Transverse colon (tissue), 4 donors: Measurements from ENCODE around the gene NRF1. TPM values are rescaled to one million over a fixed set of nuclear protein-coding genes. Genes with fewer than 3 reads are reported as not detected.

Source experiments
- DNase-seq: peaks from one replicate; pipeline ENCODE4 v3.0.0-alpha.2; 2019
- H3K27ac ChIP-seq, 4 donors: fragments of 200-600 bp; sonication (generic); 2 replicates each; pipeline ENCODE4 v1.5.1; 2016 to 2018; ENCODE audit warnings: inconsistent platforms in 4 of 4
- H3K27me3 ChIP-seq: fragments of 200-600 bp; sonication (generic); 2 replicates; pipeline ENCODE4 v1.5.1; 2017; ENCODE audit warnings: inconsistent platforms
- H3K36me3 ChIP-seq, 4 donors: fragments of 200-600 bp; sonication (generic); 2 replicates each; pipeline ENCODE4 v1.5.1; 2017 to 2019; ENCODE audit warnings: inconsistent platforms in 4 of 4
- H3K4me1 ChIP-seq, 4 donors: fragments of 200-600 bp; sonication (generic); 2 replicates each; pipeline ENCODE4 v1.5.1; 2017 to 2020; ENCODE audit warnings: inconsistent platforms in 4 of 4
- H3K4me3 ChIP-seq, 4 donors: fragments of 200-600 bp; sonication (generic); 1 replicate in 1 of 4; 2 replicates in 3 of 4; pipeline versions ENCODE4 v1.5.1 to v1.6.1; 2017 to 2019; ENCODE audit warnings: inconsistent platforms in 4 of 4
- H3K9me3 ChIP-seq, 2 donors: fragments of 200-600 bp; sonication (generic); 2 replicates each; pipeline ENCODE4 v1.5.1; 2017 to 2019; ENCODE audit warnings: inconsistent platforms in 2 of 2
- EP300 ChIP-seq: sonication (generic); formaldehyde crosslinking; IDR thresholded peaks from one replicate; pipeline ENCODE4 v1.6.1; 2017; ENCODE audit warnings: antibody characterized with exemption, low read depth
- POLR2A ChIP-seq: fragments of 450-650 bp; IDR thresholded peaks from one replicate; pipeline ENCODE4 v1.6.1; 2016; ENCODE audit warnings: antibody characterized with exemption, mild to moderate bottlenecking, moderate library complexity
- POLR2AphosphoS5 ChIP-seq, 3 donors: sonication (generic); formaldehyde crosslinking; IDR thresholded peaks; one replicate each; pipeline ENCODE4 v1.6.1; 2016; ENCODE audit warnings: antibody characterized with exemption in 3 of 3
- WGBS, 2 donors: methylation state at CpG; one replicate each; pipeline ENCODE4 v1.1.5; 2018; ENCODE audit warnings: low coverage in 1 of 2; 5-methylcytosine and 5-hydroxymethylcytosine counted together
- in situ Hi-C, 4 donors: fragments of 200-750 bp; cut with MboI; loops; one replicate each; pipeline versions ENCODE4 v1.15.0 to v1.15.1; 2017; ENCODE audit warnings: low sequenced_read_pairs in 3 of 4, low pct_ligation_motif_present in 1 of 4, low pct_unique_long_range_greater_than_20kb in 1 of 4
- intact Hi-C: fragments of 100-400 bp; cut with DNase I; formaldehyde crosslinking; loops from one replicate; pipeline ENCODE4 v1.15.1; 2023; ENCODE audit warnings: low total_unique reads
- total RNA-seq, 4 donors: library from RNA; depleted of rRNA; stranded (reverse); fragments of >200 nt; gene quantifications; one replicate each; pipeline ENCODE4 v1.1.0, GENCODE V29; 2016
- TF ChIP-seq, protein P1 (sequence below), 5 experiments: fragments of 200-600 bp in 3 of 5; fragments of 450-650 bp in 2 of 5; sonication (generic) in 3 of 5; IDR thresholded peaks; 1 replicate in 2 of 5; 2 replicates in 3 of 5; pipeline ENCODE4 v1.5.1; 2016 to 2017; ENCODE audit warnings: antibody characterized with exemption in 5 of 5, inconsistent platforms in 3 of 5, mild to moderate bottlenecking in 2 of 5, moderate library complexity in 1 of 5

The NRF1 gene
- total RNA-seq, 4 donors from 2014 or later = 11.6 to 21.5 (median 15.3) TPM

DNA sequence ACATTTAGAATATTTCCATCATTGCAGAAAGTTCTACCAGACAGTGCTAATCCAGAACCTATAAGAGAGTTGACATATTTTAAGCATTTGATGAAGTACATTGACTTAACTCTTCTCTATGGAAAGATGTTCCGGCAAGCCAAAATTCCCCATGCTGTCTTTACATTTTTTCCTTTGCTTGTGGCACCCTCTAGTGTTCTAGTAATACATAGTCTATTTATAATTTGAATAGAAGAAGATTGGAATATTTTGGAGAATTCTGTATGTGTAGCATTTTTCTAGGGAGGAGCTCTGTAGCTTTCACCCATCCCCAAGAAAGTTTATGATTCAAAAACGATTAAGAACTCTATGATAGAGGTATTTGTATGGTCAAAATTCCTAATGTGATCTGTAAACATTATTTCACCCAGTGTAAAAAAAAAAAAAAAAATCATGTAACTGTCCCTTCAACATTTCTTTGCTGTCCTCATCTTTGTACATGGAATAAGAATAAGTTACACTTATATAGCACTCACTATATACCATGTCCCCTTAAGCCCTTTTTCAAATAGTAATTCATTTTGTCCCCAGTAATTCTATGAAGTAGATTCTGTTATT is 33.2 kb downstream of the NRF1 start:
- Histone ChIP-seq H3K4me3 (no peak overlapping the region), H3K36me3 (no peaks in the 10 kb centered on the region), H3K4me1 (no peaks in the 10 kb centered on the region), H3K9me3 (no peaks in the 10 kb centered on the region), H3K27ac (no peak overlapping the region), H3K27me3 (no peaks in the 10 kb centered on the region)
- TF ChIP-seq POLR2AphosphoS5 (IDR thresholded peaks at IDR 0.05) (no peak), EP300 (no peak)
- TF ChIP-seq, protein P1, sequence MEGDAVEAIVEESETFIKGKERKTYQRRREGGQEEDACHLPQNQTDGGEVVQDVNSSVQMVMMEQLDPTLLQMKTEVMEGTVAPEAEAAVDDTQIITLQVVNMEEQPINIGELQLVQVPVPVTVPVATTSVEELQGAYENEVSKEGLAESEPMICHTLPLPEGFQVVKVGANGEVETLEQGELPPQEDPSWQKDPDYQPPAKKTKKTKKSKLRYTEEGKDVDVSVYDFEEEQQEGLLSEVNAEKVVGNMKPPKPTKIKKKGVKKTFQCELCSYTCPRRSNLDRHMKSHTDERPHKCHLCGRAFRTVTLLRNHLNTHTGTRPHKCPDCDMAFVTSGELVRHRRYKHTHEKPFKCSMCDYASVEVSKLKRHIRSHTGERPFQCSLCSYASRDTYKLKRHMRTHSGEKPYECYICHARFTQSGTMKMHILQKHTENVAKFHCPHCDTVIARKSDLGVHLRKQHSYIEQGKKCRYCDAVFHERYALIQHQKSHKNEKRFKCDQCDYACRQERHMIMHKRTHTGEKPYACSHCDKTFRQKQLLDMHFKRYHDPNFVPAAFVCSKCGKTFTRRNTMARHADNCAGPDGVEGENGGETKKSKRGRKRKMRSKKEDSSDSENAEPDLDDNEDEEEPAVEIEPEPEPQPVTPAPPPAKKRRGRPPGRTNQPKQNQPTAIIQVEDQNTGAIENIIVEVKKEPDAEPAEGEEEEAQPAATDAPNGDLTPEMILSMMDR (IDR thresholded peaks at IDR 0.05) = peak in 4 of 5 experiments; percentile 20 to 44 (median 28)
- DNase-seq = no peak
- in situ Hi-C loops = loop anchor here in 1 of 4 donors (25.0 kb wide), 1 partner anchor 282 kb away; no protein-coding TSS in a partner anchor
- 24 to 51% methylated on average over 2 of the region's 2 CpGs for WGBS, 2 donors
- intact Hi-C loops = no loop called here

DNA sequence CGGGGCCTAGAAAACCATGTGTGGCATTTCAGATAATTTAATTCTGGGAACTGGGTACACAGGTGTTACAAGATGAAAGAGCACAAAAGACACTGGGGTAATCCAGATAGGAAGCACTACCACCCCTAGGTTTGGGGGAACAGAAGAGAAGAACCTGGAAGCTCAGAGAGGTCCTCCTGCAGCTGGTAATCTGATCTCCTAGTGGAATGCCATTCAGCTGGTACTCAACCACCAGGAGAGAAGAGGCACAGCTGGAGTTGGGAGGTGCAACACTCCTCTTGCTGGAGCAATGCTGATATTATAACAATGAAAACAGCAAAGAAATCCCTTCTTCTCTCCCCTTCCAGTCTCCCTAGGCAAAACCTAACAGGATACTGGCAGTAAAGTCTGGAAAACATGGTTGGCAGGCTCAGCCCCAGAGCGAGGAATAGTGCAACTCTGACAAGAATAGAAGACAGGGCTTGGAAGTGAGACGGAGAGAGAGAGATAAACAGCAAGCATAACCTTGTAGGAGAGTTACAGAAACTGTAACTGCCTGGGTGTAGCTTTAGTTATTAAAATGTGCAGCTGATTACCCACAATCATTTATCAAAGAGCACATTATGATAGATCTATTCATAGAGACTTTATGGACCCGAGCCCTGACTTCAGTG is 35.0 kb downstream of the NRF1 start:
- no peaks in the 10 kb centered on the region for H3K4me1 ChIP-seq
- no peaks in the 10 kb centered on the region for H3K27me3 ChIP-seq
- no peak for TF ChIP-seq EP300
- TF ChIP-seq POLR2AphosphoS5 (IDR thresholded peaks at IDR 0.05) = no peak
- no peak for TF ChIP-seq POLR2A
- TF ChIP-seq, protein P1 (IDR thresholded peaks at IDR 0.05) = no peak
- 88% methylated on average over 4 of the region's 4 CpGs for WGBS, 2 donors
- in situ Hi-C loops (loop anchor here in 1 of 4 donors (25.0 kb wide), 1 partner anchor 284 kb away; no protein-coding TSS in a partner anchor), intact Hi-C loops (loop anchor here (1.0 kb wide), 1 partner anchor 19 kb away; no protein-coding TSS in a partner anchor)
- no peak for DNase-seq
- no peaks in the 10 kb centered on the region for H3K9me3 ChIP-seq
- no peak overlapping the region for H3K4me3 ChIP-seq
- no peak overlapping the region for H3K27ac ChIP-seq
- no peaks in the 10 kb centered on the region for H3K36me3 ChIP-seq

DNA sequence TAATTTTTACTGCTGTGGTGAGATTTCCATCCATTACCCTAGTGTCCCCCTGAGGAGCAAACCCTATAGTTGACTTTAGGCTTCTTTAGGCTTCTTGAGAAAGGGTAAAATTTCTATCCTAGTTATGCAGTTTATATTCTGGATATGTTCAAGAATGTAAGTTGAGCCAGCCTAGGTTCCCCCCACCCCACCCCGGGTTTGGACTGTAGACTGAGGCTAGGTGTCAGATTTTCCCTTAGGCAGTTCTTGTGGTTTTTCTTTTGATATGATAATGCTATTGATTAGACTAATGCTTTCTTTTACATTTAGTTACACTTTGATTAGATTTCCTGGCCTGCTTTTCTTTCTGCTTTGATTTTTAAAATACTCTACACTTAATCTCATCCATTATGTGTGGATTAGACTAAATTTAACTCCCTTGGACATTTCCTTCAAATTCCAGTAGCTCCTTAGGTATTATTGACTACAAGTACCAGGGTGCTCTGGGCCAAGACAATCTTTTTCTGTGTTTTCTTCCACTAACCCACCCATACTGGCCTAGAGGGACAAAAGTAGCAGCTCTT is 37.7 kb downstream of the NRF1 start:
- intact Hi-C loops (no loop called here), in situ Hi-C loops (loop anchor here in 1 of 4 donors (25.0 kb wide), 1 partner anchor 287 kb away; no protein-coding TSS in a partner anchor)
- no peak for TF ChIP-seq POLR2A
- no peak for TF ChIP-seq EP300
- no peak for TF ChIP-seq POLR2AphosphoS5 (IDR thresholded peaks at IDR 0.05)
- TF ChIP-seq, protein P1 (IDR thresholded peaks at IDR 0.05) = no peak
- WGBS, 2 donors = 80 to 88% methylated on average over 1 of the region's 1 CpG
- Histone ChIP-seq H3K36me3 (no peaks in the 10 kb centered on the region), H3K27me3 (no peaks in the 10 kb centered on the region), H3K27ac (no peak overlapping the region), H3K9me3 (no peaks in the 10 kb centered on the region), H3K4me3 (no peak overlapping the region), H3K4me1 (no peaks in the 10 kb centered on the region)
- no peak for DNase-seq

DNA sequence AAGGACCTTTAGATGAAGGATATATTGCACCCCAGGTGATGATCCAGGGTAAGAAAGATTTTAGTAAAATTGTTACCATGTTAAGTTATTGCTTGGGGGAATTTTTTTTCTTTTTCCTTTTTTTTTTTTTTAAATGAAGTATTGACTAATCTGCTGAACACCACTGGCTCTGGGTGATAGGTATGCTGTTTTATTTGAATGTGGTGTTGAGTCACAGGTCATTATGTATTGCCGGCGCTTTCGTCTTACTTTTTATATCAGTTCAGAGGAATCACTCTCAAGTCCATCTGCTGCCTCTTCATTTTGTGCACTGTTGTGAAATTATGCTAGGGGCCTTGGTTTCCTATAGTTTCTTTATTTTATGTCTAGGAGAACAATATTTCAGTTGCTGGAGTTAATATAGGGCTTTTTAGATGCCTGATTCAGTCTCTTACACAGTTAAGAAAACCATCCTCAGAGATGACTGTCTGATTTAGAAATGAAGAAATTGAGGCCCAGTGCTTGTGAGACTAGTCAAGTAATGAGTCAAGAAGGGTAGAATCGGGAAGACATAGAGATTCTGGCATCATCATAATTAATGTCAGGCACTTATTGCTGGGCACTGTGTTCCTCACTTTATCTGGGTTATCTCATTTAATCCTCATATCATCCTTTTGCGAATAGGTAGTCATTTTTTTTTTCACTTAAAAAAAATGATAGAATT is 38.7 kb downstream of the NRF1 start:
- Histone ChIP-seq H3K9me3 (no peaks in the 10 kb centered on the region), H3K4me3 (no peak overlapping the region), H3K4me1 (no peaks in the 10 kb centered on the region), H3K27ac (no peak overlapping the region), H3K36me3 (no peaks in the 10 kb centered on the region), H3K27me3 (no peaks in the 10 kb centered on the region)
- TF ChIP-seq, protein P1 (IDR thresholded peaks at IDR 0.05) = no peak
- no peak for TF ChIP-seq POLR2A
- TF ChIP-seq POLR2AphosphoS5 (IDR thresholded peaks at IDR 0.05) = no peak
- TF ChIP-seq EP300 = no peak
- WGBS, 2 donors = 80 to 83% methylated on average over 5 of the region's 5 CpGs
- in situ Hi-C loops (loop anchor here in 2 of 4 donors (25.0 kb wide), 2 partner anchors 162 to 362 kb away; no protein-coding TSS in a partner anchor), intact Hi-C loops (no loop called here)
- DNase-seq = no peak
